PC-3 (cell line): Measurements from ENCODE around the gene TDP2.

Experiments used
- CTCF ChIP-seq: fragments of 300-600 bp; sonication (generic); conservative IDR thresholded peaks from 2 replicates; pipeline ENCODE4 v1.5.1; 2017; ENCODE audit warnings: antibody characterized with exemption, low read depth, mild to moderate bottlenecking, low read length
- EZH2 ChIP-seq: fragments of 300-600 bp; sonication (generic); IDR thresholded peaks from one replicate; pipeline ENCODE4 v1.6.1; 2017; ENCODE audit warnings: antibody characterized with exemption, mild to moderate bottlenecking, low read length; ENCODE audit not compliant: unreplicated experiment
- EZH2phosphoT487 ChIP-seq: fragments of 300-600 bp; sonication (generic); IDR thresholded peaks from 2 replicates; pipeline ENCODE4 v1.6.1; 2018; ENCODE audit warnings: mild to moderate bottlenecking, antibody characterized with exemption, low read length, borderline replicate concordance

GRCh38 chr6:24663189-24663588, 3.5 kb downstream of the TDP2 start:
- no peak for TF ChIP-seq EZH2
- no peak for TF ChIP-seq CTCF
- no peak for TF ChIP-seq EZH2phosphoT487
